GM18870 (cell line): ENCODE data around the gene RAD51B.

Experiments
- ATAC-seq: cut with Tn5 transposase; IDR thresholded peaks from one replicate; pipeline ENCODE4 v1.9.1; 2021; ENCODE audit warnings: moderate library complexity; ENCODE audit not compliant: unreplicated experiment

The RAD51B gene

DNA sequence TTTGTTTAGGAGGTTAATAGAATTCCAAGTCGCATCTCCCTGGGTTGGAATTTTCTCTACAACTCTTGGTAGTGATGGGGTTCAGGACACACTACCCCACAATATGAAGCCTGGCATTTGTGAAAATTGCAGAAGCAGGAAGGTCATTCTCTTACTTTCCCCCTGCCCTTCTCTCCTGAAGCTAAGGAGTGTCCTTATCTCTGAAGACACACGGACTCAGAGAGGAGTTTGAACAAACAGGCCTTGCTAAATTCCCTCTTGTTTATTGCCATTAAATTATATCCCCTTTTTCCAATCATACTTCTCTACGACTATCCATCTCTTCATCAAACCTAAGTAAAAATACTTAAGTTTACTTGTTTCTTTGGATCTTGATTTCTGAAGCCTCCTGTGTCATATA is 443.0 kb downstream of the RAD51B start:
- no peak for ATAC-seq

DNA sequence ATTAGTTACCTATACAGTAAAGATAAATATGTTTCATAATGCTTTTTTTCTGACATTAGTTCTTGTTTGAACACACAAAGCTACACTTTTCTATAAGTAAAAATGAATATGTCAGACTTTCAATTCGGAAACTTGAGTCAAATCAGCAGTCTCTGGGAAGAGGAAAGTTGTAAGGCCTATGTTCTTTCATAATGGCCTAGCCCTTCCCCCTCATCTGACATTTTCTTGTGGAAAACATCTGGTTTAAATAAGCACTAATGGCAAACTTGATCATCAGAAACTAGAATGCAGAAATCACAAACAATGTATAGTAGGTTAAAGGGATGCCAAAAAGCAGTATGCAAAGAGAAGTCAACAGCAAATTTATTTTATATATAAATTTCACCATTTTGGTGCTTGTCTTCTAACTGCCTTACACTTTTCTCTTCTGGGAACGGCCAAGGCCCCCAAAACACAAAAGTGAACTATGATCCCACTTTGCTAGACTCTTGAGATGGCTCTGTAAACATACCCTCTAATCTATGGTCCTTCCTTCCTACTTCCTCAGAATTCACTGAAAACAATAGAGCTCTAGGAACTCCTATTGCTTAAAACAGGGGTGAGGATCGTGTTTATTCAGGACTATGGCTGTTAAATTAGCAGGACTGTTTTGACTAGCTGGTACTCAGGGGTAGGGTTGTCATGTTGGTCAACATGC is 444.1 kb downstream of the RAD51B start:
- no peak for ATAC-seq

- ATAC-seq: no peak
These were observed 444.6 kb downstream of the RAD51B start for GRCh38 chr14:68264260-68264569.

DNA sequence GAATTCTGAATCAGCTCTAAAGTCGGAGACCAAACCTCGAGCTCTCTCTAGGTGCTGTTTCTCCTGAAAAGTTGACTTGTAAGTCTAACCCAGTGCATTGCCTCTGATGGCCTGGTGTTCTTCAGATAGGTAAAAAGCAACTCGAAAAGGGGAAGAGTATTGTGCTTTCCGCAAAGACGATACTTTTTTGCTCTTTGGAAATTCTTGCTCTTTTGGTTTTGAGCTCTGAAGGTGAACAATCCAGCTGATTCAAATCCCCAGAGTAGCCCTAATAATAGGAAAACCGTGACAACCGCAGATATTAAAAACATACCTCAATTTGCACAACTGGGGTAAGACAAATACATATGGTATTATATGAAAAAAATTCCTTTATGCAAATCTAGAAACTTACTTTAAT is 447.4 kb downstream of the RAD51B start:
- ATAC-seq: no peak

- peak; percentile 58 for ATAC-seq
These were observed 448.6 kb downstream of the RAD51B start for GRCh38 chr14:68268197-68268596.

DNA sequence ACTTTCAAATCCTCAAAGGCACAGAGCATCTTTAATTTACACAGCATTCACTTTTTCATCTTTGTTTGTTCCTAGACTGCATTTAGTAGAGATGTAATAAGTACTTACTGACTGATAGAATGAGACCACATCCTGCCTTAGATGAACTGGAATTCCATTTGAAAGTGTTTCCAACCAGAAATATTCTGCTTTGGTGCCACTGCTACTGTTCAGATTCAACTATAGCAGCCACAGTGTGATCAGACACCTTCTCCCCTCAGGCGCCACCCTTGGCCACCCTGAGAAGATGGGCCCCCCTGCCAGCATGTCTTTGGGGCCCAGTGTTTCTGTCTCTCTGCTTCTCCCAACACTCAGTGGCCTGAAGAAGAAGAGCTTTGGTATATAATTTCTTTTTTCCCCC is 449.1 kb downstream of the RAD51B start:
- peak; percentile 5 for ATAC-seq

GRCh38 chr14:68269136-68269927 is 449.8 kb downstream of the RAD51B start:
- no peak for ATAC-seq

DNA sequence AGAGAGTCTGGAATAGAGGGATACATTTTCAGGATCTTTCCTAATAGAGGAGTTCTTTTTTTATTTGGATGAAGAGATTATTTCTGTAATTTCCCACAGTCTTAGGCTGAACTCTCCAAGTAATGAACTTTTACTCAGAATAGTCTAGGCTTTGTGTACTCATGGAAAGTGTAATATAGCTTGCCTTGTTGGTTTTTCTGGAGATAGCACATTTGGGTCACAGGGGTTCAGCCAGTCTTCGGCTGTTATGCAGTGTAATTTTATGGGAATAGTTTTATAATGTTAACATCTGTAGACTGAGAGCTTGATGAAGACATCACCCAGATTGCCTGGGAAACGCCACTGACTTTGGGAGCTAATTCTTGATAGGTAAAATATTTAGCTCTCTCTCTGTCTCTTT is 450.8 kb downstream of the RAD51B start:
- no peak for ATAC-seq

GRCh38 chr14:68271913-68272391 is 452.4 kb downstream of the RAD51B start:
- ATAC-seq: no peak

DNA sequence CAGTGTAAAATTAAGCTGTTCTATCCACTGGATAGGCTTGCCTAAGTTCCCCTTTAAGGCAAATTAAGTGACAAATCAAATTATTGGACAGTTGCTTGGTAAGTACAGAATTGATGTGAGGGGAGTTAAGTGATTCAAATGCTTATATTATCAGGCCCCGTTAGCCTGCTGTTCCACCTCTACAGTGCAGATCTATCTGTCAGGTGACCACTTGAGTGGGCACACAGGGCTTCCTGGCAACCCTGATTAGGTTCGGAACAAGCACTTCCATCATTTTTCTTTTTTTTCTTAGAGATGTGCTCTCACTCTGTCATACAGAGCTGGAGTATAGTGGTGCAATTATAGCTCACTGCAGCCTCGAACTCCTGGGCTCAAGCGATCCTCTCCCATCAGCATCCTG is 453.8 kb downstream of the RAD51B start:
- no peak for ATAC-seq

DNA sequence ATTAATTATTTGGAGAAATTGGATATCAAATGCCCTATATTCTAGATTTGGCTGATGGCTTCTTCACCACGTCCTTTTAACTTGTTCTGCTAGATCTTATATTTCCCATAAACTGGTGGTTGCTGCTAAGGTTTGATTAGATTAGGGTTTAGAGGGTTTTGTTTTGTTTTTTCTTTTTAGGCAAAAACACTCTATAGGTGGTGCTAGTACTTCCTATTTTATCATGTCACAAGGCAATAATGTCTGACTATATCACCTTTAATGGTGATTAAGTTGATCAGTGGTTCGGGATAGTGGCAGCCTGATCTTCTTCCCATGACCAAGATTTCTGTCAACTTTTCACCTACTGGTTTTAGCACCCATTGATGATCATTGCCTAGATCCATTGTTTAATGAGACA is 455.1 kb downstream of the RAD51B start:
- no peak for ATAC-seq

- ATAC-seq: no peak
These were observed 459.2 kb downstream of the RAD51B start for GRCh38 chr14:68278576-68279436.

DNA sequence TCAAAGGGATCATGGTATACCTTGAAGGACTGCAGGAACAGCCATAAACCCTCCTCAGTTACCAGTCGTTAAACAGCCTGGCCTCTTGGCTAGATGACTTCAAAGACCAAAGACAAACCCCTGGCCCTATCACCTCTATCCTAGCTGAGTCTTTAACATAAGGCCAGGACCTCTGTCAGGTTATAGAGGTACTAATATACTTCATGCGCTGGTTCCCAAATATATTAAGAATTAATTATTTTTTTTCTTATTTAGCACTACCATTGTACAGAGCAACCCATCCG is 459.8 kb downstream of the RAD51B start:
- ATAC-seq: no peak

DNA sequence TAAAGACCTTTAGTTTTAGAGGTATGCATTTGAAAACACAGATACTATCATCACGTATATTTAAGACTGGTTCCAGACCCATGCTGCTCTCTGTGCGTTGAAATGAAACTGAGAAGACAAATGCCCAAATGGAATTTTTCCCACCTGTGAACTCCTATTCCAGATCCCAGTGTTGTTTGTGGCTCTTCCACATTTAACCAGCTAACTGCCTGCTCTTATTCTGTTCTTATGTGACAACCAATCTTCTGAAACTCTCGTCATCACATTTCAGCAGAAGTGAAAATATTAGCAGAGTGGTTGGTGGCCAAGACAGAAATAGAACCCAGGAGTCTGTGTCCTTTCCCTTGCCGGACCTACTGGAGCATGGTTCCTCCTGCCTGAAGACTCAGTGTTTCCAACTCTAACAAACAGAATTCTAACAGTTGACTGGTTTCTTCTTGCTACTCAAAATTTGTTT is 460.2 kb downstream of the RAD51B start:
- no peak for ATAC-seq

- ATAC-seq: no peak
These were observed 461.9 kb downstream of the RAD51B start for GRCh38 chr14:68281497-68281896.

GRCh38 chr14:68282479-68283377 is 463.1 kb downstream of the RAD51B start:
- ATAC-seq: peak; percentile 24

GRCh38 chr14:68283378-68284123 is 464.0 kb downstream of the RAD51B start:
- peak; percentile 25 for ATAC-seq

DNA sequence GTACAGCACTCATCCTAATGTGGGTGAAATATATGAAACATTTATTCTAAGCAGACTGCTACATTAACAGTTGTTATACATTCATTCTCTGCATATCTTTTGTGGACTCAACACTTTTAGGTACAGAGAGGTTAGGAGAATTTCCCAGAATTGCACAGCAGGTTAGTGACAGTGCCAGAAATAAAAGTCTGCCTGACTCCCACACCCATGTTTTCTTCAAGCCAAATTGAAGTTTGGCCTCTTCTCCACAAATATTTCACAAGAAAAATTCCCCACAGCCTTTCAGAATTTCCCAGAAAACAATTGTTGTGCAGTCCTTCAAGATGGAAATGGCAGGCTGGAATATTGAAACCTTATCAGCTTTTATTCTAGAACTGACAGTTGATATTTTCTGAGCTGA is 464.8 kb downstream of the RAD51B start:
- ATAC-seq: no peak

GRCh38 chr14:68284834-68285233 is 465.3 kb downstream of the RAD51B start:
- no peak for ATAC-seq
